Ramos (cell line): ENCODE data around the gene FGF1.

Experiments used
- in situ Hi-C: fragments of 300-500 bp; cut with MboI; formaldehyde crosslinking; loops from one replicate; pipeline ENCODE4 v1.14.3; 2022; ENCODE audit warnings: low sequenced_read_pairs; ENCODE audit not compliant: unreplicated experiment

Gene FGF1

GRCh38 chr5:142619815-142620214 is 66.1 kb downstream of the FGF1 start:
- in situ Hi-C loops: no loop called here

DNA sequence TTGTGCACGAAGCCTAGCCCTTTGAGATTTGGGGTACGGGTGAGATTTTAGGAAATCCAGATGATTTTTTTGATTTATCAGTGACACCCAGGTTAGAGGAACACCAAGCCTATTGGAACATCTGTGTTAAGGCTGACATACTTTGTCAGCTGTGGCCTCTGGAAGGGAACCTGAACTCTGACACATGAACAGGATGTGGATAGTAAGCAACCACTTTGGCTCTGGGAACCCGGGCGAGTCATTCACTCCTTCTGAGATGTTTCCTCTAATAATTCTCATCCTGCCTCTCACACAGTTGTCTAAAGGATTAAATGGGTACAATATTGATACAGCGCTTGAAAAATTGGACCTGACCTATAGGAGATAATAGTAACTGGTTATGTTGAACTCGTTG is 67.8 kb downstream of the FGF1 start:
- in situ Hi-C loops: no loop called here

DNA sequence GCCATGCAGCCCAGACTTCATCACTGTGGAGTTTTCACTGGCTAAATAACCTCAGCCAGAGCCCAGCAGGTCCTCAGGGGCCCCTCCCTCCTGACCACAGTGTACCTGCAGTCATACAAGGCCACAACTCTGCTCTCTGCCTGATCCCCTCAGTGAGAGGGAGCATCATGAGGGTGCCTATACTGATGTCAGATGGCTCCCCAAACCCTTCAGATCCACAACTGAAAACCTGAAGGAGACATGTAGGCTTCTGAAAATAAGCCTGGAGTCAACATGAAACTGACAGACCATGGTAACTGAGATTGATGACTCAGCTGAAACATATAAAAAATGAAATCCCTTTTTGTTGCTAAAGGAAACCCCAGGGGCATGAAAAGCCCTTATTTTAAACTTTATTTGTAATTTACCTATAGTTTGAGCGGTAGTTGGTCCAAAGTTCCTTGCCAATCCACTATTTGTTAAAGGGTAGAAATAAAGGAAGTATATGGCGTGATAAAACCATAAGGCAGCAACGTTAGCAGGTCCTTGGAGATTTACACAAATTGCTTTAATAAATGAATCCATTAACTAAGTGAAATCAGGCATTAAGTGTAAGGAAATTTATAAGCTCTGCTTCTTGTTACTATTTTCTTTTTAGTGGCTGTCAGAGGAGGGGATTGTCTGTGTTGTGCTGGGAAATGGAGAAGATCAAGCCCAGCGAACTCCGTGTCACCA is 68.3 kb downstream of the FGF1 start:
- in situ Hi-C loops: no loop called here

GRCh38 chr5:142615948-142616347 is 69.9 kb downstream of the FGF1 start:
- in situ Hi-C loops: no loop called here

- in situ Hi-C loops: no loop called here
Observed at GRCh38 chr5:142614054-142614453, 71.8 kb downstream of the FGF1 start.

DNA sequence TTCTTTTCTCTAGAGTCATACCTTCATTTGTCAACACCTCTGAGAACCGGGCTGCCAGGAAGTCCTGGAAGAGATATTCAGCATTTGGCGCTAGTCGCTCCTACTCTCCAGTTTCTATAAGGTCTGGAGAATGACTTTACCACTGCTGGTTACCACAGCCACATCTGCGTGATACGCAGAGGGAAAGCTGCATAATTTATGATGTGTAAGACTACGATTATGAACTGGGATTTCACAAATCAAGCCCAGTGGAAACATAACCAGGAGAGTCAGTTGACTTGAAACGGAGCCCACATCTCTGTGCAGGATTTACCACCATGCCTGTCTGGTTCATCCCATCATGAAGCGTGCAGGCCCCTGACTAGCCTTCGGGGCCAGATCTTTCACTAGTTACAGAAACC is 72.6 kb downstream of the FGF1 start:
- in situ Hi-C loops: no loop called here

- in situ Hi-C loops: no loop called here
Observed at GRCh38 chr5:142612494-142613270, 73.2 kb downstream of the FGF1 start.

GRCh38 chr5:142611154-142611553 is 74.7 kb downstream of the FGF1 start:
- in situ Hi-C loops: no loop called here

- in situ Hi-C loops: no loop called here
Observed at GRCh38 chr5:142610176-142611001, 75.5 kb downstream of the FGF1 start.

DNA sequence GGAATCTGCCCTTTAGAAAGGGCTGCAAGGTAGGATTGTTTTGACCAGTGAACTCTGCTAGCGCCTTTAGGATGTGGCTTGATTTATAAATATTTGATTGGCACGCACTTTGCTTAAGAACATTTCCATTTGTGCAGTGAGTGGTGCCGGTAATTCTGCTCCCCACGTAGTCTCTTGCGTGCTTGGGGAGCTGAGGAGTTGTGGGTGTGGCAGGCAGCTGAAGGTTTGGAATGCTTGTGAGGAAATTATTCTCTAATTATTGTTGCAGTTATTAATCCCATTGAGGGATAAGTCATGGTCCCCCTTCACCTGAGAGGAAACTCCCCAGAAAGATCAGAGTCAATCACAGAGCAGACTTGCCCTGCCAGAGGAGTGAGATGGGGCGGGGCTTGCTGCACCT is 76.7 kb downstream of the FGF1 start:
- in situ Hi-C loops: no loop called here

DNA sequence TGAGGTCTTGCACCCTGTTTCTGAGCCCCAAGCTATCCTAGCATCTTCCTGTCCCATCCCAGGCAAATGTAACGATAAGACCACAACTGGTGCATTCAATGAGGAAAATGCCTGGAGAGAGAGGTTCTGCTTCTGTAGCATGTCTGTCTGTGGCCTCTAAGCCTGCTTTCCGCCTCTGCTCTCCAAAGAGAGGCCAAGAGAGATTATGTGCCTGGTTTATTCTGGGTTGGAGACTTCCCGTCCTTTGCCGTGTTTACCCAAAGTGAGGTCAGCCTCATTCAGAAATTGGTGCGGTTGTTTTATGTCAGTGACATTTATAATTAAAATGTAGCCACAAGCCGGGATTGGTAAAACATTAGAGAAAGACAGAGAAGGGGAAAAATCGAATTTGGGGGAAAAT is 77.8 kb downstream of the FGF1 start:
- in situ Hi-C loops: no loop called here

- in situ Hi-C loops: no loop called here
Observed at GRCh38 chr5:142605611-142606010, 80.3 kb downstream of the FGF1 start.

DNA sequence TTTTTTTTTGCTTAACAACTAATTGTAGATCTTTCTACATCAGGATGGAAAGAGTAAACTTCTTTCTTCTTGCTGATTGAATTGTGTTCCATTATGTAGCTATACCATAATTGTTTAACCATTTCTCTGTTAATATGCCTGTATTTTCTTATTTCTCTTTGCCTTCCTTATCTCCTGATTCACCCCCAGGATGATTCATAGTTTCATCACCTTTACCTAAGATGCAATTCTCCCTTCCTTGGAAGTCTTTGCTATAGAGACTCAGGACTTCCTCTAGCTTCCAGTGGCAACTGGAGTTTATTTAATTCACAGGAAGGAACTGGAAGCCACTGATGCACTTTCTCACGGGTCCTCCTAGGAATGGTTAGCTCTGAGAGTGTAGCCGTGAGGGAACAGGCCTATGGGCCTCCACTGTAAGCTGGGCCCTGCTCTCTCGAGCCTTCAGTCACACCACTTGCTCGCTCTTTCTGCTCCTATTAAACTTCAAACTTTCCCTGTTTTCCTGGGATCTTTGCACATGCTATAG is 83.1 kb downstream of the FGF1 start:
- in situ Hi-C loops: no loop called here

DNA sequence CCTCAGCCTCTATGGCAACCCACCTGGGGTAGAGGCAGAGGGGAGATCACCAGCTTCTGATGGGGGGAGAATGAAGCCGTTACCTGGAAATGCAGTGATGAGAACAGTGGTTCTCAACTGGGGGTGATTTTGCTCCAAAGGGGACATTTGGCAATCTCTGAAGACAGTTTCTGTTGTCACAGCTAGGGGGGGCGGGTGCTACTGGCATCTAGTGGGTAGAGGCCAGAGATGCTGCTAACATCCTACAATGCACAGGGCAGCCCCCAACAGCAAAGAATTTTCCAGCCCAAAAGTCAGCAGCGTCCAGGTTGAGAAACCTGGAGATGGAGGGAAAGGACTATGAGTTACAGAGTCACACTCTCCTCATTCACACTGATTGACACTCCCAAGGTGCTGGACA is 84.5 kb downstream of the FGF1 start:
- in situ Hi-C loops: no loop called here

DNA sequence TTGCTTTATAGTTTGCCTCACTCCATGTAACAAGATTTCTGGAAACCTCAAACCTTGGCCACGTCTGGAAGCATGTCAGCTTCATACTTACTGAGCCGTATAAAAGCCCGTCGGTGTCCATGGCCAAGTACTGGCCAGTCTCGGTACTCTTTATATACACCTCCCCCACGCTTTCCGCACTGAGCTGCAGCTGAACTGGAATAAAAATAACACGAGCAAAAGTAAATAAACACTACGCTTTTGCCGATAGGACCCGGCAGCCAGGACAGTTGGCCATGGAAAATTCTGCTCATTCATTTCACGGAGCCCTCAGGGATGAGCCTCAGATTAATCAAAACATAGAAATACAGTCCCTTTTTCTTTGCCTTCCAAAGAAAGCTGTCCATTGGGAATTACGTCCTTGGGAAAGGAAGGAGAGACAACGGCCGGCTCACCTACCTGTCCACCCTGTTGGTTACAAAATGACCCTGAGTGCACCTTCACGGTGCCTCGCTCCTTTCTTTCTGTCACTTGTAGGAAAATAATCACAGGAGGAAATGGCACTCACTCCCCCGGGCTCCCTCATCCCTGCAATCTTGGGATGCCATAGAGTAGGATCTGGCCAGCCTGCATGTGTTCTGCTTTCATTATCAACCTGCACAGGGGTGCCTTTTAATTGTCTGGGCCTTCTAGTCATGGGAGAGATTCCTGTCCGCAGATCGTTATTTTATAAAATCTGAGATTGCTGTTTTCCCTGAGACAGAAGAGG is 85.1 kb downstream of the FGF1 start:
- in situ Hi-C loops: no loop called here

DNA sequence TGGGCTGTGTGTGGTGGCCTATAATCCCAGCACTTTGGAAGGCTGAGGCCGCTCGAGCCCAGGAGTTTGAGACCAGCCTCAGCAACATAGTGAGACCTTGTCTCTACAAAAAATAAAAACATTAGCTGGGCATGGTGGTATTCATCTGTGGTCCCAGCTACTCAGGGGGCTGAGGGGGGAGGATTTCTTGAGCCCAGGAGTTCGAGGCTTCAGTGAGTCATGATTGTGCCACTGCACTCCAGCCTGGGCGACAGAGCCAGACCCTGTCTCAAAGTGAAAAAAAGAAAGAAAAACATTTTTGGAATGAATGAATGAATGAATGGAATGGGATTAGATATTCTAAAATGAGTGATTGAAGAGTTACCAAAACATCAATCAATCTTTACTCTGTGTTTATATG is 85.8 kb downstream of the FGF1 start:
- in situ Hi-C loops: no loop called here

DNA sequence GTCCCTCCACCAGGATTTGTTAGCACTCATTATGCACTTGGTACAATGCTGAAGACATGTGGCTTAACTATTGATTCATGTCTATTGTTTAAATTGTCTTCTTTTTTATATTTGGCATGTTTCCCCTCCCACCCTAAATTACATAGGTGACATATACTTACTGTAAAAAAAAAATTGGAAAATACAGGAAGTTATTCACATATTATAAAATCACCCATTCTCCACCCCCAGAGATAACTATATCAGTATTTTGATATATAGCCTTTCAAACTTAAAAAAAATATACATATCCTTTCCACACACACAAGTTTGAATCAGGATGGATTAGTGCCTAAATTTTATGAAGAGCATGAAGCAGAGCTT is 87.6 kb downstream of the FGF1 start:
- in situ Hi-C loops: no loop called here

- in situ Hi-C loops: no loop called here
Observed at GRCh38 chr5:142597546-142598337, 88.1 kb downstream of the FGF1 start.

DNA sequence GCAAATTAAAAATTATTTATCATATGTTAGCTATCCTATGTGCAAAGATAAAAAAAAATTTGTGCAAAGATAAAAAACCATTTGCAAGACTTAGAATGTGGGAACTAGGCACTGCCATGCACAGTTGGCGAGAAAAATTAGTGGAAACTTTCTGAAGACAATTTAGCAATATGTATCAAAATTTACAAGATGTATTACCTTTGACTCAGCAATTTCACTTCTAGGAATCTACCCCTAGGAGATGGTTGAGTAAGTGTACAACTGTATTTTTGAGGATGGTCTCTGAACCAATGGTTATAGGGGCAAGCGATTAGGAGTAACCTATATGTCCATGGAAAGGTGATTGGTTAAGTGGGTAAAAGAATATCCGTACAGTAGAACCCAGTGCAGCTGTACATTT is 88.9 kb downstream of the FGF1 start:
- in situ Hi-C loops: no loop called here
